Right lobe of liver (tissue), 4 donors: ENCODE results near the gene FOXRED1.

ENCODE experiments used
- POLR2A ChIP-seq: fragments of 450-650 bp; IDR thresholded peaks from one replicate; pipeline ENCODE4 v1.6.1; 2017; ENCODE audit warnings: antibody characterized with exemption, mild to moderate bottlenecking
- TF ChIP-seq, protein P1 (sequence below), 4 donors: fragments of 200-600 bp in 3 of 4; fragments of 450-650 bp in 1 of 4; IDR thresholded peaks; one replicate each; pipeline versions ENCODE4 v1.5.1 to v1.8.0; 2016 to 2022; ENCODE audit warnings: antibody characterized with exemption in 4 of 4, mild to moderate bottlenecking in 2 of 4
- donor health status: DM: no; HTN: no; CAD: no.
- donor health status: DM: no; HTN: no; CAD: no.
- donor health status: DM: no; HTN: yes; CAD: no.

DNA sequence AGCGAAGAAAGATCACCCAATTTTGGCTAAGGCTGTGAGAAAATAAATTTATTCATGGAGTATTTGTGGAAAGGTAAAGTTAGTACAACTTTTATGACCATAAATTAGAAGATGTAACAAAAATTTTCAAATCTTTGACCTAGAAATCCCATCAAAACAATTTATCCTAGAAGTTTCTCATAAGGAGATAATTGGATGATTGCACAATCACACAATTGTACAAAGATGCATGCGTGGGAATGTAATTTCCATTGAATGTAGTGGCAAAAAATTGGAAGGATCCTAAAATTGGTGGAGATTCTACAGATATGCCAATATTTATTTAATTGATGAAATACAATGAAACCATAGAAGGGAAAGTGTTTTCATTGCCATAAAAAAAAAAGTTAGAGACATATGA, 11.8 kb upstream of the FOXRED1 start:
- TF ChIP-seq POLR2A, result no peak
- TF ChIP-seq, protein P1, sequence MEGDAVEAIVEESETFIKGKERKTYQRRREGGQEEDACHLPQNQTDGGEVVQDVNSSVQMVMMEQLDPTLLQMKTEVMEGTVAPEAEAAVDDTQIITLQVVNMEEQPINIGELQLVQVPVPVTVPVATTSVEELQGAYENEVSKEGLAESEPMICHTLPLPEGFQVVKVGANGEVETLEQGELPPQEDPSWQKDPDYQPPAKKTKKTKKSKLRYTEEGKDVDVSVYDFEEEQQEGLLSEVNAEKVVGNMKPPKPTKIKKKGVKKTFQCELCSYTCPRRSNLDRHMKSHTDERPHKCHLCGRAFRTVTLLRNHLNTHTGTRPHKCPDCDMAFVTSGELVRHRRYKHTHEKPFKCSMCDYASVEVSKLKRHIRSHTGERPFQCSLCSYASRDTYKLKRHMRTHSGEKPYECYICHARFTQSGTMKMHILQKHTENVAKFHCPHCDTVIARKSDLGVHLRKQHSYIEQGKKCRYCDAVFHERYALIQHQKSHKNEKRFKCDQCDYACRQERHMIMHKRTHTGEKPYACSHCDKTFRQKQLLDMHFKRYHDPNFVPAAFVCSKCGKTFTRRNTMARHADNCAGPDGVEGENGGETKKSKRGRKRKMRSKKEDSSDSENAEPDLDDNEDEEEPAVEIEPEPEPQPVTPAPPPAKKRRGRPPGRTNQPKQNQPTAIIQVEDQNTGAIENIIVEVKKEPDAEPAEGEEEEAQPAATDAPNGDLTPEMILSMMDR (IDR thresholded peaks at IDR 0.05), result no peak
